Activated naive CD8-positive, alpha-beta T cell treated with anti-CD3 and anti-CD28 coated beads, Interleukin-2, amount 10 ng/mL, durations not matched to agents 7 days and 5 days (primary cell): ENCODE measurements around the gene CLMN. TPM values are rescaled to one million over a fixed set of nuclear protein-coding genes. Genes with fewer than 3 reads are reported as not detected.
A peak's percentile ranks its signal among the peaks of the same experiment; 100 is the strongest.

ENCODE experiments used
- ATAC-seq: fragments of 150-1000 bp; cut with Tn5 transposase; one replicate; pipeline ENCODE4 v1.10.0; 2021; ENCODE audit warnings: low read depth, moderate library complexity
- POLR2A ChIA-PET: fragments of 350-600 bp; sonication (Branson Sonifier 250); formaldehyde crosslinking; loops from one replicate; lab custom pipeline; 2021; ENCODE audit warnings: antibody characterized with exemption; lab: Charles Lee
- DNase-seq: peaks from one replicate; pipeline ENCODE4 v3.0.0; 2021
- H3K27ac Mint-ChIP-seq: one replicate; pipeline ENCODE4 v1.8.0; 2022; ENCODE audit warnings: mild to moderate bottlenecking, mixed read lengths
- H3K27me3 Mint-ChIP-seq: one replicate; pipeline ENCODE4 v1.8.0; 2022; ENCODE audit warnings: mild to moderate bottlenecking, moderate library complexity, mixed read lengths
- H3K36me3 Mint-ChIP-seq: one replicate; pipeline ENCODE4 v1.8.0; 2021; ENCODE audit warnings: mild to moderate bottlenecking, mixed read lengths
- H3K4me1 Mint-ChIP-seq: one replicate; pipeline ENCODE4 v1.8.0; 2021; ENCODE audit warnings: mixed read lengths
- H3K4me3 Mint-ChIP-seq: one replicate; pipeline ENCODE4 v1.8.0; 2022; ENCODE audit warnings: mild to moderate bottlenecking, moderate library complexity, mixed read lengths
- H3K9me3 Mint-ChIP-seq: one replicate; pipeline ENCODE4 v1.8.0; 2021; ENCODE audit warnings: mixed read lengths
- total RNA-seq, 2 experiments: library from RNA; stranded (reverse); gene quantifications; one replicate each; pipeline ENCODE4 v1.2.3, GENCODE V29; 2021

CLMN gene
- 1 to 10 TPM; 3.7 to 4.3 TPM for total RNA-seq

GRCh38 chr14:95319312-95320077 lies at the start of gene CLMN:
CLMN (minus strand) TSS chr14:95319908; CDS start chr14:95319792, 116 bp downstream.
- H3K9me3 Mint-ChIP-seq = no peaks in the 10 kb centered on the region
- H3K4me3 Mint-ChIP-seq = peak within 1 kb of the TSS; percentile 86
- peak; percentile 68 for DNase-seq
- H3K27ac Mint-ChIP-seq = peak within 1 kb of the TSS; percentile 65
- peaks cover 17% of the 10 kb centered on the region for H3K4me1 Mint-ChIP-seq
- POLR2A ChIA-PET = interaction anchor here (0.6 to 1.1 kb wide), 3 partner anchors 54 to 197 kb away, joined by 3 read pairs; partner anchors contain the start of genes DICER1 and SYNE3
- ATAC-seq = peak; percentile 63
- H3K36me3 Mint-ChIP-seq = no peaks in the 10 kb centered on the region
- H3K27me3 Mint-ChIP-seq = peaks cover 29% of the 10 kb centered on the region

GRCh38 chr14:95365401-95365800 lies 45.7 kb upstream of the CLMN start:
- ATAC-seq (no peak), DNase-seq (no peak)
- H3K27ac Mint-ChIP-seq = no peak overlapping the region
- H3K36me3 Mint-ChIP-seq = no peaks in the 10 kb centered on the region
- no peak overlapping the region for H3K4me3 Mint-ChIP-seq
- POLR2A ChIA-PET = no interaction called here
- H3K9me3 Mint-ChIP-seq = no peaks in the 10 kb centered on the region
- peaks cover 45% of the 10 kb centered on the region for H3K27me3 Mint-ChIP-seq
- no peaks in the 10 kb centered on the region for H3K4me1 Mint-ChIP-seq

GRCh38 chr14:95364481-95365209 lies 44.9 kb upstream of the CLMN start:
- Mint-ChIP-seq H3K4me3 (no peak overlapping the region), H3K36me3 (no peaks in the 10 kb centered on the region), H3K9me3 (no peaks in the 10 kb centered on the region), H3K4me1 (no peaks in the 10 kb centered on the region), H3K27me3 (peaks cover 46% of the 10 kb centered on the region), H3K27ac (no peak overlapping the region)
- ATAC-seq (no peak), DNase-seq (no peak)
- POLR2A ChIA-PET = no interaction called here

GRCh38 chr14:95363468-95363954 lies 43.8 kb upstream of the CLMN start:
- no peaks in the 10 kb centered on the region for H3K4me1 Mint-ChIP-seq
- H3K36me3 Mint-ChIP-seq = no peaks in the 10 kb centered on the region
- peaks cover 50% of the 10 kb centered on the region for H3K27me3 Mint-ChIP-seq
- no peaks in the 10 kb centered on the region for H3K9me3 Mint-ChIP-seq
- POLR2A ChIA-PET = no interaction called here
- DNase-seq = no peak
- ATAC-seq = no peak
- no peak overlapping the region for H3K27ac Mint-ChIP-seq
- no peak overlapping the region for H3K4me3 Mint-ChIP-seq

DNA sequence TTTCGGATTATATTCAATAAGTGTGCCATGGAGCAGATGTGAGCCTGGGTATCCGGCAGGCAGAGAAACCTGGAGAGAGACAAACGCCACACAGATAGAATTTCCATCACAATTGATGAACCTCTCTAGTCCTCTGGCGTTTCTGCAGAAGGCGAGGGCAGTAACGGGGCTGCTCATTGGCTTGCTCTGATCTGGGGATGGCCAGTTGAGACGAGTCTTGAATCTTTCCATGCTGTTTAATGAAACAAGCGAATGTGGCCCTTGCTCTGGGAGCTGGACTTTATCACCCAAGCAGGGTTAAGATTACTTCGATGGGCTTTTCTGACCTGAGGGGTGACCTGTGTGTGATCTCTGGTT lies 42.4 kb upstream of the CLMN start:
- POLR2A ChIA-PET = no interaction called here
- no peak overlapping the region for H3K27ac Mint-ChIP-seq
- no peak overlapping the region for H3K4me3 Mint-ChIP-seq
- DNase-seq = no peak
- no peak for ATAC-seq
- H3K4me1 Mint-ChIP-seq = no peaks in the 10 kb centered on the region
- peaks cover 42% of the 10 kb centered on the region for H3K27me3 Mint-ChIP-seq
- H3K36me3 Mint-ChIP-seq = no peaks in the 10 kb centered on the region
- H3K9me3 Mint-ChIP-seq = no peaks in the 10 kb centered on the region

GRCh38 chr14:95361373-95362137 lies 41.8 kb upstream of the CLMN start:
- DNase-seq (peak; percentile 50), ATAC-seq (peak; percentile 54)
- Mint-ChIP-seq H3K4me1 (no peaks in the 10 kb centered on the region), H3K4me3 (no peak overlapping the region), H3K9me3 (no peaks in the 10 kb centered on the region), H3K27ac (no peak overlapping the region), H3K27me3 (peaks cover 41% of the 10 kb centered on the region), H3K36me3 (no peaks in the 10 kb centered on the region)
- POLR2A ChIA-PET = no interaction called here

- ATAC-seq (no peak), DNase-seq (no peak)
- H3K4me3 Mint-ChIP-seq = no peak overlapping the region
- H3K27ac Mint-ChIP-seq = no peak overlapping the region
- POLR2A ChIA-PET = no interaction called here
- H3K4me1 Mint-ChIP-seq = no peaks in the 10 kb centered on the region
- peaks cover 38% of the 10 kb centered on the region for H3K27me3 Mint-ChIP-seq
- H3K36me3 Mint-ChIP-seq = no peaks in the 10 kb centered on the region
- no peaks in the 10 kb centered on the region for H3K9me3 Mint-ChIP-seq
These were observed 41.1 kb upstream of the CLMN start for GRCh38 chr14:95360828-95361227.

DNA sequence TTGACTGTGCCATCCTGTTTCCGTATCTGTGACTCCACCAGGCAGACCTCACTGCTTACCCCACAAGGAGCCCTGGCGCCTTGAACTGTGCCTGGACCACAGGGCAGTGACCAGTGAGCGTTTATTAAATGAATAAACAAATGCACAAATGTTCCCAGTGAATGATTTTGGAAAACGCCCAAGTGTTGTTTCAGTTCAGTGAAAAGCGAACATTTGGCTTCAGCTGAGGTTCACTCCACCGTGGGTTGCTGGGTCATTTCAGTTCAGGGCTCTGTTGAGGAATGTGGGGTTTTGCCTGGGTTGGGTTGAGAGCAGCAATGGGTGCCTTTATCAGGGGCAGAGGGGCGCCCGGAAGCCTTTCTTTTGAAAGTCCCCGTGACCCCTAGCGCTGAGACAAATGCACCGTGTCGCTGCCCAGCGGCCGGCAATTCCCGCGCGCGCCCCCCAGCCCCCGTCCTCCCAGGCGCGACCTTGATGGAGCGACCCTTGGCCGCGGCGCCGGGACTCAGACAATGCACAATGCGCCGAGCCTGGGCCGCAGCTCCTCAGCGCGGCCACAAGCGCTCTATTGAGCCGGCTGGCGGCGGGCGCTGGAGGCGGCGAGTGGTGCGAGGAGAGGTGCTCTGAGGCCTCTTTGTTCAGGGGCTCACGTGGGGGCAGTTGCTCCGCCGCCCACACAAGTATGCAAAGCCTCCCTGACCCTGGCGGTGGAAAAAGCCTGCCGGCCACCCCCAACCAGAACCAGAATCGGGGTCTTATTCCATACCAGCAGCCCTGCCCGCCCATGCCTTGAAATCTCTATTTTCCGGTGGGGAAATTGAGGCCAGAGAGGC lies 40.5 kb upstream of the CLMN start:
- ATAC-seq = no peak
- POLR2A ChIA-PET = no interaction called here

DNA sequence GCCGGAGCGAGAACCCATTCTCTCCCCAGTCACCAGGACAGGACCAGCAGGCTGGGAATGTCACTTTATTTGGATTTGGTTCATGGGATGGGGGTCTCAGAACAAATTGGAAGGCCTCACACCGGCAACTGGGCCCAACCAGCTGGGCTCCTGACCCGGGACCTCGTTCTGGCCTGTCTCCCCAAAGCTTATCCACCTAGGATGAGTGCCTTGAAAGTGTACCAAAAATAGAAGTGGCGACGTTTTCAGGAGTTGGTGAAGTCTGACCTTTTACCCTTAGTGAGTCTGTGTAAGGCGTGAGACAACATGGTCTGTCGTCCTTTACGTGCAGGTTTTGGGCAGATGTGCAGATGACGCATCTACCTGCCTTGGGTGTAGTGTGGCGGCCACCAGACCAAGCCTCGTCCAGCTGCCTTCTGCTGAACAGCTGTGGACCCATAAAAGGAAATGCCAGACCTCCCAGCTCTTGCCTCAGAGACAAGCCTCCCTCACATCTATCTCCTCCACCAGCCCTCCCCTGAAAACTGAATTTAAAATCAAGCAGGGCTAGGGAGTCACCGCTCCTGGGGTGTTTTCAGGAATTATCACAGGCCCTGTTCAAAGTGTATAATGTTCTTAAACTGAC lies 36.6 kb upstream of the CLMN start:
- no peak overlapping the region for H3K4me3 Mint-ChIP-seq
- peaks cover 17% of the 10 kb centered on the region for H3K27me3 Mint-ChIP-seq
- DNase-seq (no peak), ATAC-seq (no peak)
- peaks cover 5% of the 10 kb centered on the region for H3K9me3 Mint-ChIP-seq
- H3K27ac Mint-ChIP-seq = no peak overlapping the region
- H3K36me3 Mint-ChIP-seq = peaks cover 3% of the 10 kb centered on the region
- no peaks in the 10 kb centered on the region for H3K4me1 Mint-ChIP-seq
- POLR2A ChIA-PET = no interaction called here

More for the DNA sequence above, 40.5 kb upstream of the CLMN start:
- Mint-ChIP-seq H3K36me3 (no peaks in the 10 kb centered on the region), H3K4me3 (no peak overlapping the region), H3K9me3 (peaks cover 2% of the 10 kb centered on the region), H3K27me3 (peaks cover 38% of the 10 kb centered on the region), H3K4me1 (no peaks in the 10 kb centered on the region), H3K27ac (no peak overlapping the region)
- no peak for DNase-seq

GRCh38 chr14:95355422-95355821 lies 35.7 kb upstream of the CLMN start:
- Mint-ChIP-seq H3K27me3 (peaks cover 14% of the 10 kb centered on the region), H3K4me3 (no peak overlapping the region), H3K27ac (no peak overlapping the region), H3K36me3 (peaks cover 3% of the 10 kb centered on the region), H3K9me3 (peaks cover 5% of the 10 kb centered on the region), H3K4me1 (no peaks in the 10 kb centered on the region)
- DNase-seq (no peak), ATAC-seq (no peak)
- POLR2A ChIA-PET = no interaction called here

DNA sequence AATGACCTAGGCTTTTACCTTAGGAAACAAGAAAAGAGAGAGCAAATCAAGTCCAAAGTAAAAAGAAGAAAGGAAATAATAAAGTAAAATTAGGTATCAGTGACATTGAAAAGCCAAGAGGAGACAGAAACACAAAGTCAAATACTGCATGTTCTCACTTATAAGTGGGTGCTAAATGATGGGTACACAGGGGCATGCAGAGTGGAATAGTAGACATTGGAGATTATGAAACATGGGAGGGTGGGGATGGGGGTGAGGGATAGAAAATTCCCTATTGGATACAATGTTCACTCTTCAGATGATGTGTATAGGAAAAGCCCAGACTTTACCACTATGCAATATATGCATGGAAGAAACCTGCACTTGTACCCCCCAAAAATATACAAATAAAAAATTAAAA lies 35.1 kb upstream of the CLMN start:
- Mint-ChIP-seq H3K27ac (no peak overlapping the region), H3K27me3 (peaks cover 20% of the 10 kb centered on the region), H3K9me3 (peaks cover 5% of the 10 kb centered on the region), H3K4me1 (no peaks in the 10 kb centered on the region), H3K4me3 (no peak overlapping the region), H3K36me3 (peaks cover 3% of the 10 kb centered on the region)
- no peak for DNase-seq
- no peak for ATAC-seq
- POLR2A ChIA-PET = no interaction called here

GRCh38 chr14:95353664-95354063 lies 34.0 kb upstream of the CLMN start:
- Mint-ChIP-seq H3K4me1 (no peaks in the 10 kb centered on the region), H3K4me3 (no peak overlapping the region), H3K9me3 (peaks cover 5% of the 10 kb centered on the region), H3K27me3 (peaks cover 17% of the 10 kb centered on the region), H3K36me3 (peaks cover 3% of the 10 kb centered on the region), H3K27ac (no peak overlapping the region)
- ATAC-seq (no peak), DNase-seq (no peak)
- POLR2A ChIA-PET = no interaction called here
